Lung (tissue), 12 donors: ENCODE data around the gene CYP2J2. TPM values are rescaled to one million over a fixed set of nuclear protein-coding genes. Genes with fewer than 3 reads are reported as not detected.
A peak's percentile ranks its signal among the peaks of the same experiment; 100 is the strongest.
"Not testable (repeated sequence)": the region's sequence is repeated elsewhere in the genome, so short reads cannot be mapped to it uniquely, and the experiment has no call there.

Source experiments
- ATAC-seq: fragments of 200-7000 bp; cut with Tn5 transposase; one replicate; pipeline ENCODE4 v1.9.1; 2020; ENCODE audit warnings: moderate number of reproducible peaks; ENCODE audit not compliant: insufficient read depth, low FRiP score
- DNase-seq, 3 donors: peaks; one replicate each; pipeline ENCODE4 v3.0.0-alpha.2; 2013 to 2017
- H3K27ac ChIP-seq, 2 donors: one replicate each; pipeline ENCODE4 v1.5.1; 2013; ENCODE audit warnings: mild to moderate bottlenecking in 2 of 2, moderate library complexity in 2 of 2, control low read depth in 1 of 2, inconsistent platforms in 1 of 2, low read depth in 1 of 2, low read length in 1 of 2
- H3K27me3 ChIP-seq, 3 donors: one replicate each; pipeline ENCODE4 v1.5.1; 2013; ENCODE audit warnings: low read length in 2 of 3; ENCODE audit not compliant: control insufficient read depth in 3 of 3, insufficient read depth in 3 of 3
- H3K36me3 ChIP-seq, 4 donors: one replicate each; pipeline ENCODE4 v1.5.1; 2013; ENCODE audit warnings: low read length in 4 of 4, mild to moderate bottlenecking in 1 of 4, moderate library complexity in 1 of 4; ENCODE audit not compliant: control insufficient read depth in 4 of 4, insufficient read depth in 4 of 4
- H3K4me1 ChIP-seq, 5 donors: one replicate each; pipeline ENCODE4 v1.5.1; 2013; ENCODE audit warnings: low read length in 5 of 5, mild to moderate bottlenecking in 2 of 5, moderate library complexity in 1 of 5; ENCODE audit not compliant: control insufficient read depth in 5 of 5, insufficient read depth in 5 of 5
- H3K4me3 ChIP-seq: one replicate; pipeline ENCODE4 v1.5.1; 2013; ENCODE audit warnings: mild to moderate bottlenecking, control low read depth, moderate library complexity
- H3K9ac ChIP-seq, 2 donors: one replicate each; pipeline ENCODE4 v1.5.1; 2013; ENCODE audit warnings: low read length in 2 of 2, control low read depth in 1 of 2; ENCODE audit not compliant: insufficient read depth in 1 of 2
- H3K9me3 ChIP-seq, 4 donors: one replicate each; pipeline ENCODE4 v1.5.1; 2013; ENCODE audit warnings: low read length in 3 of 4, mild to moderate bottlenecking in 1 of 4, moderate library complexity in 1 of 4; ENCODE audit not compliant: control insufficient read depth in 4 of 4, insufficient read depth in 3 of 4
- CTCF ChIP-seq: IDR thresholded peaks from 2 replicates; pipeline ENCODE4 v1.5.1; 2012; ENCODE audit warnings: mild to moderate bottlenecking; ENCODE audit errors: control extremely low read depth, extremely low read depth
- WGBS, 2 donors: extraction: QIAGEN DNeasy Blood & Tissue Kit; methylation state at CpG; one replicate each; pipeline ENCODE4 v1.1.7; 2013; 5-methylcytosine and 5-hydroxymethylcytosine counted together
- polyA plus RNA-seq, 2 donors: library from polyadenylated mRNA; stranded (reverse); fragments of 200-250 nt; gene quantifications; one replicate each; pipeline ENCODE4 v1.2.1, GENCODE V29; 2013
- total RNA-seq, 2 donors: library from RNA; depleted of rRNA in 1 of 2; stranded (reverse); fragments of >200 nt in 1 of 2; gene quantifications; one replicate each; pipeline ENCODE4 v1.2.1, GENCODE V29; 2014 to 2021
- donor health status: control.
- donor health status: control.
- donor health status: Bipolar disorder and iron deficiency.
- donor health status: healthy.
- donor health status: DM: yes; HTN: yes; CAD: no.

The CYP2J2 gene
- total and polyA plus RNA-seq, 4 donors, result 2.4 to 5.0 (median 3.3) TPM

- no peaks in the 10 kb centered on the region for H3K4me1 ChIP-seq
- DNase-seq (no peak), ATAC-seq (no peak)
- no peaks in the 10 kb centered on the region for H3K36me3 ChIP-seq
- H3K27me3 ChIP-seq, result no peaks in the 10 kb centered on the region
- no peak overlapping the region for H3K9ac ChIP-seq
- H3K27ac ChIP-seq, result no peak overlapping the region
- H3K9me3 ChIP-seq, result no peaks in the 10 kb centered on the region
- no peak overlapping the region for H3K4me3 ChIP-seq
- WGBS, 2 donors, result 90 to 91% methylated on average over 5 of the region's 5 CpGs
- TF ChIP-seq CTCF, result no peak
Observed at GRCh38 chr1:59857679-59858354, 68.8 kb downstream of the CYP2J2 start.

- Histone ChIP-seq H3K4me1 (no peaks in the 10 kb centered on the region), H3K36me3 (no peaks in the 10 kb centered on the region), H3K27ac (peak overlapping the region in 1 of 2 donors; percentile 22), H3K9ac (no peak overlapping the region), H3K4me3 (no peak overlapping the region), H3K9me3 (no peaks in the 10 kb centered on the region), H3K27me3 (no peaks in the 10 kb centered on the region)
- DNase-seq (peak in 2 of 3 donors; percentile 3 to 39), ATAC-seq (peak; percentile 11)
- 52 to 77% methylated on average over 4 of the region's 4 CpGs for WGBS, 2 donors
- TF ChIP-seq CTCF, result no peak
Observed at GRCh38 chr1:59856725-59857338, 69.7 kb downstream of the CYP2J2 start.

- H3K9ac ChIP-seq, DNase-seq, H3K27me3 ChIP-seq, H3K4me3 ChIP-seq, H3K4me1 ChIP-seq, H3K9me3 ChIP-seq, ATAC-seq, H3K36me3 ChIP-seq, H3K27ac ChIP-seq: not testable (repeated sequence)
- 97% methylated on average over 1 of the region's 1 CpG for WGBS, 2 donors
Observed at GRCh38 chr1:59855297-59855696, 71.3 kb downstream of the CYP2J2 start.

- Histone ChIP-seq H3K4me1 (no peaks in the 10 kb centered on the region), H3K9me3 (no peaks in the 10 kb centered on the region), H3K4me3 (no peak overlapping the region), H3K27ac (no peak overlapping the region), H3K36me3 (no peaks in the 10 kb centered on the region), H3K9ac (no peak overlapping the region), H3K27me3 (no peaks in the 10 kb centered on the region)
- WGBS, 2 donors, result 83 to 85% methylated on average over 1 of the region's 1 CpG
- no peak for DNase-seq
- TF ChIP-seq CTCF, result no peak
- no peak for ATAC-seq
Observed at GRCh38 chr1:59852117-59852516, 74.5 kb downstream of the CYP2J2 start.
